Measurements from ENCODE around the gene PIK3C3.
"Not testable (repeated sequence)": the region's sequence is repeated elsewhere in the genome, so short reads cannot be mapped to it uniquely, and the experiment has no call there.

Gene PIK3C3

GRCh38 chr18:42107287-42107686 lies 152.3 kb downstream of the PIK3C3 start:
- H4K8ac ChIP-seq (ENCODE audit: low read depth, low read length): no peak overlapping the region
- no peak overlapping the region for H3K4me2 ChIP-seq (ENCODE audit: insufficient read depth, low read length, poor library complexity, severe bottlenecking)
- H3K9me3 ChIP-seq (replicated peaks in 1 of 2; ENCODE audit: control insufficient read depth in 2 of 2, insufficient read depth in 1 of 2, low read depth in 1 of 2, low read length in 2 of 2): peaks cover 0 to 2% of the 10 kb centered on the region in 2 donors
- no peak for DNase-seq (ENCODE audit: low spot score)
- H2BK5ac ChIP-seq (ENCODE audit: low read length): no peak overlapping the region
- peak overlapping the region; percentile 74 for H3K27ac ChIP-seq (replicated peaks; ENCODE audit: low read length)
- no peak overlapping the region for H3K4ac ChIP-seq (ENCODE audit: low read length)
- H3K9ac ChIP-seq (ENCODE audit: low read depth, low read length, poor library complexity): no peak overlapping the region
- H2BK15ac ChIP-seq (ENCODE audit: low read length): no peak overlapping the region
- H2BK12ac ChIP-seq (ENCODE audit: low read length): no peak overlapping the region
- no peaks in the 10 kb centered on the region for H3K27me3 ChIP-seq (ENCODE audit: control insufficient read depth in 3 of 3, insufficient read depth in 3 of 3, low read depth in 1 of 3, low read length in 3 of 3)
- H3K23ac ChIP-seq (ENCODE audit: low read depth, low read length, poor library complexity): no peak overlapping the region
- no peaks in the 10 kb centered on the region for H3K36me3 ChIP-seq (replicated peaks in 1 of 2; ENCODE audit: control insufficient read depth in 2 of 2, insufficient read depth in 2 of 2, low read length in 2 of 2)
- H3K4me1 ChIP-seq (ENCODE audit: control insufficient read depth in 2 of 2, insufficient read depth in 1 of 2, low read depth in 1 of 2, low read length in 2 of 2): peaks cover 21 to 34% of the 10 kb centered on the region in 2 donors
- no peaks in the 10 kb centered on the region for H3K79me1 ChIP-seq (ENCODE audit: low read depth, low read length)
- H2BK120ac ChIP-seq (ENCODE audit: low read depth, low read length): no peak overlapping the region
- H4K91ac ChIP-seq (ENCODE audit: low read depth, low read length, poor library complexity): no peak overlapping the region
- H3K18ac ChIP-seq (ENCODE audit: low read length): no peak overlapping the region
- H2AK5ac ChIP-seq (ENCODE audit: low read depth, low read length): no peak overlapping the region
- H3K4me3 ChIP-seq (ENCODE audit: low read length in 2 of 2): no peak overlapping the region
- no CpG with 5 or more reads among the region's 4 CpGs for WGBS, 2 donors (ENCODE audit: extremely low coverage in 2 of 2, insufficient read length in 2 of 2, insufficient replicate concordance in 1 of 2)
- no peak overlapping the region for H2AFZ ChIP-seq (ENCODE audit: low read length)
- no peak overlapping the region for H3K14ac ChIP-seq (ENCODE audit: low read length)

- H3K36me3 ChIP-seq (replicated peaks in 1 of 2; ENCODE audit: control insufficient read depth in 2 of 2, insufficient read depth in 2 of 2, low read length in 2 of 2): no peaks in the 10 kb centered on the region
- H3K9ac ChIP-seq (ENCODE audit: low read depth, low read length, poor library complexity): no peak overlapping the region
- no peak overlapping the region for H3K4me2 ChIP-seq (ENCODE audit: insufficient read depth, low read length, poor library complexity, severe bottlenecking)
- no peak overlapping the region for H3K23ac ChIP-seq (ENCODE audit: low read depth, low read length, poor library complexity)
- H3K14ac ChIP-seq (ENCODE audit: low read length): no peak overlapping the region
- peaks cover 21 to 34% of the 10 kb centered on the region in 2 donors for H3K4me1 ChIP-seq (ENCODE audit: control insufficient read depth in 2 of 2, insufficient read depth in 1 of 2, low read depth in 1 of 2, low read length in 2 of 2)
- no CpG with 5 or more reads among the region's 10 CpGs for WGBS, 2 donors (ENCODE audit: extremely low coverage in 2 of 2, insufficient read length in 2 of 2, insufficient replicate concordance in 1 of 2)
- no peak overlapping the region for H2BK5ac ChIP-seq (ENCODE audit: low read length)
- peak overlapping the region; percentile 74 for H3K27ac ChIP-seq (replicated peaks; ENCODE audit: low read length)
- no peak overlapping the region for H4K91ac ChIP-seq (ENCODE audit: low read depth, low read length, poor library complexity)
- no peak overlapping the region for H2BK120ac ChIP-seq (ENCODE audit: low read depth, low read length)
- H2AK5ac ChIP-seq (ENCODE audit: low read depth, low read length): no peak overlapping the region
- H2AFZ ChIP-seq (ENCODE audit: low read length): no peak overlapping the region
- H3K27me3 ChIP-seq (ENCODE audit: control insufficient read depth in 3 of 3, insufficient read depth in 3 of 3, low read depth in 1 of 3, low read length in 3 of 3): no peaks in the 10 kb centered on the region
- no peaks in the 10 kb centered on the region for H3K79me1 ChIP-seq (ENCODE audit: low read depth, low read length)
- no peak overlapping the region for H2BK12ac ChIP-seq (ENCODE audit: low read length)
- H3K18ac ChIP-seq (ENCODE audit: low read length): no peak overlapping the region
- no peak overlapping the region for H2BK15ac ChIP-seq (ENCODE audit: low read length)
- no peak overlapping the region for H3K4me3 ChIP-seq (ENCODE audit: low read length in 2 of 2)
- peaks cover 0 to 2% of the 10 kb centered on the region in 2 donors for H3K9me3 ChIP-seq (replicated peaks in 1 of 2; ENCODE audit: control insufficient read depth in 2 of 2, insufficient read depth in 1 of 2, low read depth in 1 of 2, low read length in 2 of 2)
- H4K8ac ChIP-seq (ENCODE audit: low read depth, low read length): no peak overlapping the region
- DNase-seq (ENCODE audit: low spot score): no peak
- no peak overlapping the region for H3K4ac ChIP-seq (ENCODE audit: low read length)
Observed at GRCh38 chr18:42107691-42108450, 152.8 kb downstream of the PIK3C3 start.

GRCh38 chr18:42112147-42112546 lies 157.1 kb downstream of the PIK3C3 start:
- H3K4ac ChIP-seq (ENCODE audit: low read length); H4K91ac ChIP-seq (ENCODE audit: low read depth, low read length, poor library complexity); H3K9me3 ChIP-seq (replicated peaks in 1 of 2; ENCODE audit: control insufficient read depth in 2 of 2, insufficient read depth in 1 of 2, low read depth in 1 of 2, low read length in 2 of 2); H3K27ac ChIP-seq (replicated peaks; ENCODE audit: low read length); DNase-seq (ENCODE audit: low spot score); H3K27me3 ChIP-seq (ENCODE audit: control insufficient read depth in 3 of 3, insufficient read depth in 3 of 3, low read depth in 1 of 3, low read length in 3 of 3); H3K79me1 ChIP-seq (ENCODE audit: low read depth, low read length); H3K4me2 ChIP-seq (ENCODE audit: insufficient read depth, low read length, poor library complexity, severe bottlenecking); H4K8ac ChIP-seq (ENCODE audit: low read depth, low read length); H2BK15ac ChIP-seq (ENCODE audit: low read length); H3K36me3 ChIP-seq (replicated peaks in 1 of 2; ENCODE audit: control insufficient read depth in 2 of 2, insufficient read depth in 2 of 2, low read length in 2 of 2); H2BK12ac ChIP-seq (ENCODE audit: low read length); H2BK5ac ChIP-seq (ENCODE audit: low read length); H2AK5ac ChIP-seq (ENCODE audit: low read depth, low read length); H2AFZ ChIP-seq (ENCODE audit: low read length); H3K14ac ChIP-seq (ENCODE audit: low read length); H3K18ac ChIP-seq (ENCODE audit: low read length); H3K23ac ChIP-seq (ENCODE audit: low read depth, low read length, poor library complexity); H3K4me3 ChIP-seq (ENCODE audit: low read length in 2 of 2); H2BK120ac ChIP-seq (ENCODE audit: low read depth, low read length); H3K9ac ChIP-seq (ENCODE audit: low read depth, low read length, poor library complexity): not testable (repeated sequence)
- WGBS, 2 donors (ENCODE audit: extremely low coverage in 2 of 2, insufficient read length in 2 of 2, insufficient replicate concordance in 1 of 2): no CpG with 5 or more reads among the region's 5 CpGs
- peaks cover 12 to 16% of the 10 kb centered on the region in 2 donors for H3K4me1 ChIP-seq (ENCODE audit: control insufficient read depth in 2 of 2, insufficient read depth in 1 of 2, low read depth in 1 of 2, low read length in 2 of 2)

DNA sequence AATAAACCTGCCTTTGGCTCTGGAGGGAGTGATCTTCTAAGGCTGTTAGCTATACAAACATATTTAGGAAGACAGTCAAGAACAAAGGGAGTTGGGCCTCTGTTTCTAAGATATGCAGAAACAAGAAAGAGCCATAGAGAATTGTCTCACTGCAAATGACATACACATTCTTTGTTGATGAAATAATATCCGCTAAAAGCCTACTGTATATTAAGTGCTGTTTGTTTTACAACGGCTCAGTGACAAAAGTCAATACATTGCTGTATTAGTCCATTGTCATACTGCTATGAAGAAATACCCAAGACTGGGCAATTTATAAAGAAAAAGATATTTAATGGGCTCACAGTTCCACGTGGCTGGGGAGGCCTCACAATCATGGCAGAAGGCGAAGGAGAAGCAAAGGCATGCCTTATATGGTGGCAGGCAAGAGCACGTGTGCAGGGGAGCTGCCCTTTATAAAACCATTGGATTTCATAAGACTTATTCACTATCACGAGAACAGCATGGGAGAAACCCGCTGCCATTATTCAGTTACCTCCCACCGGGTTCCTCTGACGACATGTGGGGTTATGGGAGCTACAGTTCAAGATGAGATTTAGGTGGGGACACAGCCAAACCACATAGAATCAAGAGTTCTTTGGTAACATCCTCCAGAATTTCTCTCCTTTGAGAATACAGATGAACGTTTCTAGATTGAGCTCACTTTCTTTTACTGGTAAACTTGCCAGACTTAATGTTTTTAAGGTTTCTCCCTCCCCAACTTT lies 157.8 kb downstream of the PIK3C3 start:
- no peak overlapping the region for H2BK5ac ChIP-seq (ENCODE audit: low read length)
- no peak overlapping the region for H3K27ac ChIP-seq (replicated peaks; ENCODE audit: low read length)
- H2BK120ac ChIP-seq (ENCODE audit: low read depth, low read length): no peak overlapping the region
- H3K79me1 ChIP-seq (ENCODE audit: low read depth, low read length): no peaks in the 10 kb centered on the region
- H4K91ac ChIP-seq (ENCODE audit: low read depth, low read length, poor library complexity): no peak overlapping the region
- no peak overlapping the region for H3K23ac ChIP-seq (ENCODE audit: low read depth, low read length, poor library complexity)
- no peak overlapping the region for H4K8ac ChIP-seq (ENCODE audit: low read depth, low read length)
- H2BK12ac ChIP-seq (ENCODE audit: low read length): no peak overlapping the region
- H2AK5ac ChIP-seq (ENCODE audit: low read depth, low read length): no peak overlapping the region
- H3K4ac ChIP-seq (ENCODE audit: low read length): no peak overlapping the region
- H3K18ac ChIP-seq (ENCODE audit: low read length): no peak overlapping the region
- no peak overlapping the region for H3K4me3 ChIP-seq (ENCODE audit: low read length in 2 of 2)
- H3K4me2 ChIP-seq (ENCODE audit: insufficient read depth, low read length, poor library complexity, severe bottlenecking): no peak overlapping the region
- no peak overlapping the region for H3K9ac ChIP-seq (ENCODE audit: low read depth, low read length, poor library complexity)
- no peak for DNase-seq (ENCODE audit: low spot score)
- H3K14ac ChIP-seq (ENCODE audit: low read length): no peak overlapping the region
- H2BK15ac ChIP-seq (ENCODE audit: low read length): no peak overlapping the region
- H2AFZ ChIP-seq (ENCODE audit: low read length): no peak overlapping the region
- H3K27me3 ChIP-seq (ENCODE audit: control insufficient read depth in 3 of 3, insufficient read depth in 3 of 3, low read depth in 1 of 3, low read length in 3 of 3): no peaks in the 10 kb centered on the region
- H3K4me1 ChIP-seq (ENCODE audit: control insufficient read depth in 2 of 2, insufficient read depth in 1 of 2, low read depth in 1 of 2, low read length in 2 of 2): peaks cover 6 to 10% of the 10 kb centered on the region in 2 donors
- no CpG with 5 or more reads among the region's 10 CpGs for WGBS, 2 donors (ENCODE audit: extremely low coverage in 2 of 2, insufficient read length in 2 of 2, insufficient replicate concordance in 1 of 2)
- H3K36me3 ChIP-seq (replicated peaks in 1 of 2; ENCODE audit: control insufficient read depth in 2 of 2, insufficient read depth in 2 of 2, low read length in 2 of 2): no peaks in the 10 kb centered on the region
- H3K9me3 ChIP-seq (replicated peaks in 1 of 2; ENCODE audit: control insufficient read depth in 2 of 2, insufficient read depth in 1 of 2, low read depth in 1 of 2, low read length in 2 of 2): no peaks in the 10 kb centered on the region

Data from neuronal stem cell (in vitro differentiated cells).